HFF-Myc (cell line): ENCODE data around the gene GP2.
A peak's percentile ranks its signal among the peaks of the same experiment; 100 is the strongest.

Source experiments
- DNase-seq: peaks from one replicate; pipeline ENCODE4 v3.0.0-alpha.2; 2011; ENCODE audit warnings: low read depth; ENCODE audit errors: extremely low read depth
- H3K4me3 ChIP-seq: replicated peaks from 2 replicates; pipeline ENCODE4 v1.5.1; 2011; ENCODE audit warnings: low read depth, mild to moderate bottlenecking, control low read depth, low read length
- TF ChIP-seq, protein P1 (sequence below): IDR thresholded peaks from 2 replicates; pipeline ENCODE4 v1.5.1; 2012; ENCODE audit warnings: mild to moderate bottlenecking, low read depth, low read length, control low read depth; ENCODE audit errors: missing control alignments

The GP2 gene

DNA sequence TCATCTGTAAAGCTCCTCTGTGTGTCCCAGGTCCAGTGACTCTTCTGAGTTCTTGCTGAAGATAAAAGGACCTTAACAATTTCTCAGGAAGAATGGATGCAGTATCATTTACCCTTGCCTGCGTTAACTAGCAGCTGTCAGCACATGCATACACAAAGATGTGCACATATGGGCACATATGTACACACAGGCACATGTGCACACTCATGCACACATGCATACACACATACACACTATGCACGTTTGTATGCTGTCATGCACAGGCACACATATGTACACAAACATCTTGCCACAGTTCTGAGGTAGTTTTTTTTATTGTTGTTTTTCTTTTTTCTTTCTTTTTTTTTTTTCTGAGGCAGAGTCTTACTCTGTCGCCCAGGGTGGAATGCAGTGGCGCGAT lies 24.9 kb downstream of the GP2 start:
- TF ChIP-seq, protein P1, sequence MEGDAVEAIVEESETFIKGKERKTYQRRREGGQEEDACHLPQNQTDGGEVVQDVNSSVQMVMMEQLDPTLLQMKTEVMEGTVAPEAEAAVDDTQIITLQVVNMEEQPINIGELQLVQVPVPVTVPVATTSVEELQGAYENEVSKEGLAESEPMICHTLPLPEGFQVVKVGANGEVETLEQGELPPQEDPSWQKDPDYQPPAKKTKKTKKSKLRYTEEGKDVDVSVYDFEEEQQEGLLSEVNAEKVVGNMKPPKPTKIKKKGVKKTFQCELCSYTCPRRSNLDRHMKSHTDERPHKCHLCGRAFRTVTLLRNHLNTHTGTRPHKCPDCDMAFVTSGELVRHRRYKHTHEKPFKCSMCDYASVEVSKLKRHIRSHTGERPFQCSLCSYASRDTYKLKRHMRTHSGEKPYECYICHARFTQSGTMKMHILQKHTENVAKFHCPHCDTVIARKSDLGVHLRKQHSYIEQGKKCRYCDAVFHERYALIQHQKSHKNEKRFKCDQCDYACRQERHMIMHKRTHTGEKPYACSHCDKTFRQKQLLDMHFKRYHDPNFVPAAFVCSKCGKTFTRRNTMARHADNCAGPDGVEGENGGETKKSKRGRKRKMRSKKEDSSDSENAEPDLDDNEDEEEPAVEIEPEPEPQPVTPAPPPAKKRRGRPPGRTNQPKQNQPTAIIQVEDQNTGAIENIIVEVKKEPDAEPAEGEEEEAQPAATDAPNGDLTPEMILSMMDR = no peak
- H3K4me3 ChIP-seq = no peak overlapping the region
- DNase-seq = no peak

DNA sequence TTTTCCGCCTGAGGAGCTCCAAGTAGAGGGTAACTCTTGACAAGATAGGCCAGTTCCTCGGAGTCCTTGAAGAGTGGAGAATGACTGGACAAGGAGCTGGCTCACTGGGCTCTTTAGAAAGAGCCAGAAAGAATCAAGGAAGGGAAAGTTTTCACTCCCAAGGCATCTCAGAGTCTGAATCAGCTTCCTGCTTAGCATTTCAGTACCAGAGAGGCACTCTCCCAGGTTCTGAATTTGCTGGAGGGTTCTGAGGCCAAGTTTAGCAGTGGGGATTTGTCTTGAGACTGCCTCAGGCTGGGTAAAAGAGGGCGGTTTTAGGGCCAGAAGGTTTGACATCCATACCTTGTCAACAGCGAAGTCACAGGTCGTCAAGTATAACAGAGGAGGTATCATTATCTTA lies 25.5 kb downstream of the GP2 start:
- TF ChIP-seq, protein P1 = no peak
- no peak for DNase-seq
- H3K4me3 ChIP-seq = no peak overlapping the region

DNA sequence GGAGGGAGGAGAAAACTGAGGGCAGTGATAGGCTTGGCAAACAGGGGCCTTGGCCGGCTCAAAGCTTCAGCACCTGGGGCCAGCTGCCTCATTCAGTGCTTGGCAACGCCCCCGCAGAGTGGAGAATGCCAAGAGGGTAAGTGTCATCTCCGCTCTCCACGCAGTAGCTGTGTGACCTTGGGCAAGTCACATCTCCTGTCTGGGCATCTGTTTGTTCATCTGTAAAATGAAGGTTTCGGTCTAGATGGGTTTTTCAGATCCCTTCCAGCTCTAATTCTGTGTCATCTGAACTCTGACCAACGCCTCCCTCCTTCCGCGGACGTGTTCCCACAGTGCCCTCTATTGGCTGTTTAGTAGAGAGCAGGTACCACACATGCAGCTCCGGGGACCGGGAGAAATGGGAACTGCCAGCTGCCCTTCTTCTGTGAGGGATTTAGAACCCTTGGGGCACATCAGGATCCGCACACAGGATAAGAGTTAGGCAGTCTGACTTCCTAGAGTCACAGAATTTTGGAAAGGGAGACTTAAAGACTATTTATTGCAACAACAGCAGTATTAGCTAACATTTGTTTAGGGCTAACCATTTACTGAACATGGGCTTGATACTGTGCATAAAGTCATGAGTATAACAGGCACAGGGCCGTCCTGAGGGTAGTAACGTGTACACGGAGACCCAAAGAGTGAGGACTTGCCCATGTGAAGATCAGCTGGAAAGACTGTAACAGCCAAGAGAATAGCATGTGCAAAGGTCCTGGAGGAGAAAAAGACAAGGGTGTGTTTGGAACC lies 26.8 kb downstream of the GP2 start:
- peak; percentile 11 for DNase-seq
- TF ChIP-seq, protein P1 = peak; percentile 70
- H3K4me3 ChIP-seq = no peak overlapping the region

DNA sequence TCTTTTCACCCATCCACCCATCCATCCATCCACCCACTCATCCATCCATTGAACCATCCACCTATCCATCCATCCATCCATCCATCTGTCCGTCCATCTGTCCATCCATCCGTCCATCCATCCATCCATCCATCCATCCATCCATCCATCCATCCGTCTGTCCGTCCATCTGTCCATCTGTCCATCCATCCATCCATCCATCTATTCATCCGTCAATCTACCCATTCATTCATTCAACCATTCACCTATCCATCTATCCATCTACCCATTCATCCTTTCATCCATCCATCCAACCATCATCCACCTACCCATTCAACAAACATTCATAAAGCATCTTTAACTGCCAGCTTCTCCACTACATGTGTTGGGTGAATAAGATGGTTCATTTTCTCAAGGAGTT lies 28.9 kb downstream of the GP2 start:
- no peak for DNase-seq
- H3K4me3 ChIP-seq = no peak overlapping the region
- TF ChIP-seq, protein P1 = no peak

DNA sequence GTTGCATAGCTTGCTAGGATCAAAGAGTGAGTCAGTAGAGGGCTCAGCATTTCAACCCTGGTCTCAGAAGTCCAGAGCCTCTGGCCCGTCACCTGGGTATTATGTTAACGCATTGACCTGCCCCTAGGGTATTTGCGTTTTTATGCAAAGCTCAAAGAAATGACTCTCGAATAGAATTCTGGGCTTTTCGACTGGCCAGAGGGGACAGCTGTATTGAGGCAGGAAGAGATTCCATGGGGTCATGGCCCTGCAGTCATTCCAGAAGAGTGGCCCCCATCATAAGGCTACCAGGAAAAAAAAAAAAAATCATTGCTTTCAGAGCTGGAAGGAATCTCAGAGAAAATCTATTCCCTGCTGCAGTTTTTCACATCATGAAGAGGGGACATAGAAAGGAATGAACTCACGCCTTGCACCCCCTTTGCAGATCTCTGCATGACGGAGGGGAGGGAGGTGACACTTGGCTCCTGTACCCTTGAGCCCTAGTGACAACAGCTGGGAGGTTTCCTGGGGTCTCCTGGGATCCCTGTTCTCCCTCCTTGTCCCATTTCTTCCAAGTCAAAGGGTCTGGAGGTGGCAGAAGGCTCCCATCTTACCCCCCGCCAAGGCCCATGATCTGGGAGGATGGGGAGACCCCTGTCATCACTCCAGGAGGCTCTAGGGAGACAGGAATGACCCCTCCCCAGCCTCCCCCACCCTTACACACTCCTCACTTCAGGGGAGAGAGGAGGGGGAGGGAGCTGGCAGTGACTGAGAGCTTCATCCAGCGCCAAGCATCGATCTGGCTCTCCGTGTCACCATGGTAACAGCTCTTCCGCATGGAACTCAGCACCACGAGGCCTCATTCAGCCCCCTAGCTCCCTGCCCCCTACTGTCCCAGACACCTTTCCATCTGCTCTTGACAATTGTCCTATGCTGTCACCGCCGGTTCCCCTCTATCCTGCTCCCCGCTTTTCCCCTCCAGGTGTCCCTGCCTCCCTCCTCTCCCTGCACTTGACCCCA lies 35.8 kb downstream of the GP2 start:
- DNase-seq = no peak
- TF ChIP-seq, protein P1 = no peak
- H3K4me3 ChIP-seq = no peak overlapping the region

DNA sequence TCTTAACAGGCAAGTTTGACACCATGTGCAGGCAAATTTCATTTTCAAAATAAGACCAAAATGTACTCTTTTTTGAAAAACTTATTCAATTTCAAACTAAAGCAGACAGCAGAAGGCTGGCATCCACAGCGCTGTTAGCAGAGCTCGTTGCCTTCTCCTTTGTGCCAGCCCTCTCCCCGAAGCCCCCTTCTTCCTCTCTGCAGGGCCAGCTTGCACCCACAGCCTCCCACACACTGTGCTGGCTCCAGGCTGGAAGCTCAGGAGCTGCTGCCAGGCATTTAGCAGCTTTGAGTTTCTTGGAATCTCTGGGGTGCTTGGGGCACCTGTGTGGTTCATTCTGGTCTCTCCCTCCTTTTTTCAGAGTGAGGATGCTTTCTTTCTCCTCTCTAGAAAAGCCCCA lies 37.7 kb downstream of the GP2 start:
- TF ChIP-seq, protein P1 = no peak
- DNase-seq = no peak
- H3K4me3 ChIP-seq = no peak overlapping the region
